Mesothelial cell of epicardium (in vitro differentiated cells): ENCODE results near the gene GALNT13. TPM values are rescaled to one million over a fixed set of nuclear protein-coding genes. Genes with fewer than 3 reads are reported as not detected.

Experiments
- DNase-seq, 2 experiments: peaks; one replicate each; pipeline ENCODE4 v3.0.0; 2021; ENCODE audit warnings: low spot score in 2 of 2; ENCODE audit not compliant: unreplicated experiment in 2 of 2
- H3K27ac Mint-ChIP-seq: 2 replicates; pipeline ENCODE4 v1.8.0; 2021; ENCODE audit warnings: mixed read lengths
- H3K27me3 Mint-ChIP-seq: 2 replicates; pipeline ENCODE4 v1.8.0; 2021; ENCODE audit warnings: low read depth, mixed read lengths
- H3K36me3 Mint-ChIP-seq: 2 replicates; pipeline ENCODE4 v1.8.0; 2021; ENCODE audit warnings: mixed read lengths
- H3K4me1 Mint-ChIP-seq: 2 replicates; pipeline ENCODE4 v1.8.0; 2021; ENCODE audit warnings: mixed read lengths
- H3K4me3 Mint-ChIP-seq: 2 replicates; pipeline ENCODE4 v1.8.0; 2021; ENCODE audit warnings: mild to moderate bottlenecking, moderate library complexity, mixed read lengths
- H3K9me3 Mint-ChIP-seq: 2 replicates; pipeline ENCODE4 v1.8.0; 2021; ENCODE audit warnings: mixed read lengths
- total RNA-seq: library from RNA; stranded (reverse); gene quantifications from 3 replicates; pipeline ENCODE4 v1.2.1, GENCODE V29; 2021
- TF ChIP-seq, protein P1 (sequence below): fragments of 200-600 bp; sonication (generic); IDR thresholded peaks from one replicate; pipeline ENCODE4 v1.5.0; 2021; ENCODE audit warnings: antibody characterized with exemption; ENCODE audit not compliant: unreplicated experiment

GALNT13 gene
- total RNA-seq, 1 donor from 2014 or later, result 15.8 TPM

DNA sequence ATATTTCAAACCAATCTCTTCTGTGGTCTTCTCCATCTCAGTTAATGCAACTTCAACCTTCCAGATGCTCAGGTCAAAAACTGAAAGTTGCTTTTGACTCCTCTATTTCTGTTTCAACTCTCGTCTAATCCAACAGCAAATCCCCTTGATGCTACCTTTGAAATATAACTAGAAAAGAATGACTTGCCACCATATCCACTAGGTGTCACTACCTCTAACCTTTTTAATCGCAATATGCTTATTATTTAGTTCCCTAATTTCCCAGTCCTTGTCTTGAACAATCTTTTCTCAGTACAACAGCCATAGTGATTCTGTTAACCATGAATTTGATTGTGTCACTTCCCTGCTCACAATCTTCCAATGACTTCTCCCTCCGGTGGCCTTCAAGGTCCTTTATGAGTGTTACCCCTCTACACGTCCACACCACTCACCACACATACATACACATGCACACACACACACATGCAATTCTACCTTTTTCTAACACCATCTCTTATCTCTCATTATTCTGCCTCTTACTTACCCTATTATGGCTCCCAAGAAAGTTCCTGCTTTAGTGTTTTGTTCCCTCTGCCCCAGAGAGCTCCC lies 581.3 kb downstream of the GALNT13 start:
- Mint-ChIP-seq H3K36me3 (no peaks in the 10 kb centered on the region), H3K27me3 (no peaks in the 10 kb centered on the region), H3K9me3 (no peaks in the 10 kb centered on the region), H3K4me3 (no peak overlapping the region), H3K4me1 (peaks cover 3% of the 10 kb centered on the region), H3K27ac (no peak overlapping the region)
- TF ChIP-seq, protein P1, sequence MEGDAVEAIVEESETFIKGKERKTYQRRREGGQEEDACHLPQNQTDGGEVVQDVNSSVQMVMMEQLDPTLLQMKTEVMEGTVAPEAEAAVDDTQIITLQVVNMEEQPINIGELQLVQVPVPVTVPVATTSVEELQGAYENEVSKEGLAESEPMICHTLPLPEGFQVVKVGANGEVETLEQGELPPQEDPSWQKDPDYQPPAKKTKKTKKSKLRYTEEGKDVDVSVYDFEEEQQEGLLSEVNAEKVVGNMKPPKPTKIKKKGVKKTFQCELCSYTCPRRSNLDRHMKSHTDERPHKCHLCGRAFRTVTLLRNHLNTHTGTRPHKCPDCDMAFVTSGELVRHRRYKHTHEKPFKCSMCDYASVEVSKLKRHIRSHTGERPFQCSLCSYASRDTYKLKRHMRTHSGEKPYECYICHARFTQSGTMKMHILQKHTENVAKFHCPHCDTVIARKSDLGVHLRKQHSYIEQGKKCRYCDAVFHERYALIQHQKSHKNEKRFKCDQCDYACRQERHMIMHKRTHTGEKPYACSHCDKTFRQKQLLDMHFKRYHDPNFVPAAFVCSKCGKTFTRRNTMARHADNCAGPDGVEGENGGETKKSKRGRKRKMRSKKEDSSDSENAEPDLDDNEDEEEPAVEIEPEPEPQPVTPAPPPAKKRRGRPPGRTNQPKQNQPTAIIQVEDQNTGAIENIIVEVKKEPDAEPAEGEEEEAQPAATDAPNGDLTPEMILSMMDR, result peak; percentile 19
- no peak for DNase-seq

DNA sequence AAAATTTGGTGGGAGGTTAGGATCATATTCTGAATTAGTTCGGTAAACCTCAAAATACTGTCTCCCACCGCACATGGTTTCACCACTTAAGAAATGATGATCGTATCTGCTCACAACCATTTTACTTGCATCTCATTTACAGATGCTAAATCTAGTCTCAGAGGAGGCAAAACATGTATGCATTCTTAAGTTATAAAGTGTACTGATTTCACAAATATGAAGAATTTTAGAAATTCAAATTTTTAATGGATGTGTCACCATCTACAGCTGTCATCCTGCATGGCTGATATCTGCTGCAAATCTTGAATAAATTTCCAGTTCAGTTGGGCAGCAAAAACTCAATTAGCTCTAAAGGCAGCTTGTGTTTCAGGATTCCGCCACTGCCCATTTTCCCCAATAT lies 583.4 kb downstream of the GALNT13 start:
- TF ChIP-seq, protein P1, result no peak
- no peak overlapping the region for H3K4me3 Mint-ChIP-seq
- no peaks in the 10 kb centered on the region for H3K27me3 Mint-ChIP-seq
- H3K27ac Mint-ChIP-seq, result no peak overlapping the region
- no peaks in the 10 kb centered on the region for H3K4me1 Mint-ChIP-seq
- H3K36me3 Mint-ChIP-seq, result no peaks in the 10 kb centered on the region
- H3K9me3 Mint-ChIP-seq, result no peaks in the 10 kb centered on the region
- no peak for DNase-seq

DNA sequence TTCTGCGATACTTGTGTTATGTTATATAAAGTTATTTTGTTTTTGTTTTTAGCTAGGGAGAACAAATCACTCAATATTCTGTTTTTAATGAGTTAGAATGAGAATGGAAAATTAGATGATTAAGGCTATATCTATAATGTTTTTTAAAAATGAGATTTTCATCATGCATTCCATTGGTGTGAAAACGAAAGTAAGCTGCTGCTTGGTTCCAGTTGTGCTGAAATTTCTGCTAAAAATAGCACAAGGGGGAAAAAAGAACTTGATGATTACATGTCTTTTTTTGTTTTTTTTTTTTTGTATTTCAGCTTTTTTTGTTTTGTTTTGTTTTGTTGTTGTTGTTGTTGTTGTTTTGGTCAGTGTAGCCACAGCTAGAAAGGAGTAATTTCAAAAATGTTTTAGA lies 584.1 kb downstream of the GALNT13 start:
- TF ChIP-seq, protein P1, result no peak

DNA sequence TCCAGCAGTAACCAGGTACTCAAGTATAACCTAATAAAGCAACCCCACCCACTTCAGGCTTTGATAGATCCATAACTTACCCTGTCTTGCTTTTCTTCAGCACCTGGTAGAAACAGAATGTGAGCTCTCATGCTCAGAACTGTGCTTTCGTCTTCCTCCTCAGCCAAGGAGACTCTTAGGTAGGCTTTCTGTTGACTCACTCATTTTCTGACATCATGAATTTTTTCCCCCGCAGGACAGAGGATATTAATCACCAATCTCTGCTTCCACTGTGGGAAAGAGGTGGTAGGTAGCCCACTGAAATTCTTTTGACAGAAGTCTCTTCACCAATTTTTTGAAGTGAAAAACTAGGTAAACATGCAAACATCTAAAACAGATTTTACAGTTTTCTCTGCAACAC lies 585.6 kb downstream of the GALNT13 start:
- no peaks in the 10 kb centered on the region for H3K4me1 Mint-ChIP-seq
- H3K27me3 Mint-ChIP-seq, result no peaks in the 10 kb centered on the region
- no peaks in the 10 kb centered on the region for H3K36me3 Mint-ChIP-seq
- no peak for DNase-seq
- TF ChIP-seq, protein P1, result no peak
- H3K27ac Mint-ChIP-seq, result no peak overlapping the region
- no peaks in the 10 kb centered on the region for H3K9me3 Mint-ChIP-seq
- H3K4me3 Mint-ChIP-seq, result no peak overlapping the region

More for the DNA sequence above, 584.1 kb downstream of the GALNT13 start:
- DNase-seq, result no peak
- Mint-ChIP-seq H3K27ac (no peak overlapping the region), H3K27me3 (no peaks in the 10 kb centered on the region), H3K4me3 (no peak overlapping the region), H3K9me3 (no peaks in the 10 kb centered on the region), H3K36me3 (no peaks in the 10 kb centered on the region), H3K4me1 (no peaks in the 10 kb centered on the region)

DNA sequence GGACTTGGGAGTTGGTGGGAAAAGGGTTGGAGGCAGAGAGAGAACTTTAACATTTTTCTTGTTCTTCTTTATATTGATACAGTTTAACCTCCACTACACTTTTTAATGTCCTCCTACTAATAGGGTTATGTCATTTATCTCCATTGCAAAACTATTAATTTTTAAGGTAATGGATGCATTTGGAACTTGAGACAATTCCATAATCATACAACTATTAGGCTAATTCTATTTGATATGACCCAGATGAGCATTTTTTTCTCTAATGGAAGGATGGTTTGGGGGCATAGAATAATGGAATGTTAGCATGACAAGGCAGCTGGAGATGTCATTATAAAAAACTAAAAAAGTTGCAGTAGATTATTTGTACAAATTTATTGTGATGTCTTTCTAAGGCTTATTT lies 587.6 kb downstream of the GALNT13 start:
- Mint-ChIP-seq H3K4me3 (no peak overlapping the region), H3K9me3 (no peaks in the 10 kb centered on the region), H3K27me3 (no peaks in the 10 kb centered on the region), H3K36me3 (no peaks in the 10 kb centered on the region), H3K4me1 (no peaks in the 10 kb centered on the region), H3K27ac (no peak overlapping the region)
- no peak for DNase-seq
- TF ChIP-seq, protein P1, result no peak

- Mint-ChIP-seq H3K36me3 (no peaks in the 10 kb centered on the region), H3K4me1 (no peaks in the 10 kb centered on the region), H3K4me3 (no peak overlapping the region), H3K27me3 (no peaks in the 10 kb centered on the region), H3K9me3 (no peaks in the 10 kb centered on the region), H3K27ac (no peak overlapping the region)
- DNase-seq, result no peak
- TF ChIP-seq, protein P1, result no peak
These were observed 590.9 kb downstream of the GALNT13 start for GRCh38 chr2:154462634-154463033.
